GM12892 (cell line): Measurements from ENCODE around the gene PDE1C.

ENCODE experiments used
- POLR2A ChIP-seq: IDR thresholded peaks from 2 replicates; pipeline ENCODE4 v1.6.1; 2011; ENCODE audit warnings: low read depth, low read length, control low read depth
- POLR2AphosphoS5 ChIP-seq: IDR thresholded peaks from 2 replicates; pipeline ENCODE4 v1.6.1; 2011; ENCODE audit warnings: low read depth, low read length, control low read depth
- TAF1 ChIP-seq: IDR thresholded peaks from 2 replicates; pipeline ENCODE4 v1.6.1; 2011; ENCODE audit warnings: low read depth, mild to moderate bottlenecking, control low read depth, low read length, borderline replicate concordance

DNA sequence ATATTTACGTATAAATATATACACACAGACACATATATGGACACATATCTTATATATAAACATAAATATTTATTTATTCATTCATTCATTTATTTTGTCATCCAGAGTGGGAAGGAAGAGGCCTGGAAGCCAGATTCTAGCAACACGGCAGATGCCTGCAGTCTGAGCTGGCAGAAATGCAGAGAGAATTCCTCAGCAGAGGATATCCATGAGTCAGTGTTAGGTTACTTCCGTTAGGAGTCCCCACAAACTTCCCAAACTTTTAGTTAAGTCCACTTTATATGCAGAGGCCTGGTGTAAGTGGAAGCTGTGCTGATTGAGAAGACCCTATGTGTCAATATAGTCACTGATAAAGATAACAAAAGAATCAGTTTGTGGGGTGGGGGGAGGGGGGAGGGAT, 293.6 kb downstream of the PDE1C start:
- TF ChIP-seq POLR2A (no peak), POLR2AphosphoS5 (no peak), TAF1 (no peak)
